NCI-H2107 treated with DMSO at 0.1 percent for 48 hours (cell line): ENCODE data around the gene PTGES2.
"Not testable (repeated sequence)": the region's sequence is repeated elsewhere in the genome, so short reads cannot be mapped to it uniquely, and the experiment has no call there.

Source experiments
- DNase-seq: peaks from one replicate; lab custom pipeline; 2025; ENCODE audit not compliant: unreplicated experiment; lab: John Stamatoyannopoulos, UW

PTGES2 gene

DNA sequence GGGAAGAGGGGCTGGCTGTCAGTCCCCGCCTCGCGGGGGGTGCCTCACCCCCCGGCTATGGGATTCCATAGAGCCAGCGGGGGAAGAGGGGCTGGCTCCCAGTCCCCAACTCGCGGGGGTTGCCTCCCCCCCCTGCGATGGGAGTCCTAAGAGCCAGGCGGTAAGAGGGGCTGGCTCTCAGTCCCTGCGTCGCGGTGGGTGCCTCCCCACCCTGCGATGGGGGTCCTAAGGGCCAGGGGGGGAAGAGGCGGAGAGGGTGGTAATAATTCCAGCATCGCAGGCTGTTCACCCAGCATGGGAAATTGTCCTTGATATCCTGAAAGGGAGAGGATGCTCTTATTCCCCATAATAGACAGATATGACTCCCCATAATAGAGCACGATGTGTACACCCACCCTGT, 12.1 kb upstream of the PTGES2 start:
- no peak for DNase-seq

GRCh38 chr9:128138001-128138400, 10.5 kb upstream of the PTGES2 start:
- DNase-seq: no peak

GRCh38 chr9:128136816-128137793, 9.6 kb upstream of the PTGES2 start:
- no peak for DNase-seq

DNA sequence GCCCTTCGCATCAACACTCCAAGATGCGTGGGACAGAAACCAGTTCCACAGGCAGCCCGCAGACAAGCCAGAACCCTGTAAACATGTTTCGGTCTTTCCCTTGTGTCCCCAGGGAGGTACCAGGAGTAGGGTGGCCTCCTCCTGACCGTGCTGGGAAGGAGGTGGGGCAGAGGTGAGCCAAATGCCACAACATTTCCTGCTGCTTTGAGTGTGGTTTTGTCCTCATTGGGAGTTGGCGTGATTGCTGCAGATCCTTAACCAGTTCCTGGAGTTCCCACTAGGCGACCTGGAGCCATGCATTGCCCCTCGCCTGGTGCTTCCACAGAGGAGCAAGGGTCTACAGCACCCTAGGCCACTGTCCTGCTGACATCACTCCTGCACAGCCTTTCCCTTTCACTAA, 8.0 kb upstream of the PTGES2 start:
- not testable (repeated sequence) for DNase-seq

- DNase-seq: not testable (repeated sequence)
Measured at GRCh38 chr9:128132139-128132538, 4.6 kb upstream of the PTGES2 start.

GRCh38 chr9:128131346-128131745, 3.8 kb upstream of the PTGES2 start:
- not testable (repeated sequence) for DNase-seq

DNA sequence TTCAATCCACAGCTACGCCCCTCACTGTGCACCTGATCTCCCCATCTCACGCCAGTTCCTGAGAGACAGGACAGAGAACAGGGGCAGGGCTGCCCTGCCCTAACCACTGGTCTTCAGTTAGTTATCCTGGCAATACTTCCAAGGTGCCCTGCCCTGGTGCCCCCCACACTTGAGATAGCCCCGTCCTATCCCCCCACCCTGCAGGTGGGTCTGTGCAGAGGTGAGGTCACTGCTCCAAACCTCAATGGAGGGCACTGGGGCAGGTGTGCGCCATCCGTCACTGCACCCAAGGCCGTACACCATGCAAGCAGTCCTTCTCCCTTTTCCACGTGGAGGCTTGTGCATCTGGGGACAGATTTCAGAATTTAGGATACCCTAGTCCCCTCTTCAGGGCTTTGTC, 3.1 kb upstream of the PTGES2 start:
- not testable (repeated sequence) for DNase-seq

GRCh38 chr9:128129976-128130590, 2.6 kb upstream of the PTGES2 start:
- DNase-seq: not testable (repeated sequence)

- no peak for DNase-seq
Measured at GRCh38 chr9:128128836-128129590, 1.5 kb upstream of the PTGES2 start.

GRCh38 chr9:128127990-128128835, 684 bp upstream of the PTGES2 start:
- peak; percentile 59 for DNase-seq

- no peak for DNase-seq
Measured at GRCh38 chr9:128125580-128126354, 1.8 kb downstream of the PTGES2 start.

DNA sequence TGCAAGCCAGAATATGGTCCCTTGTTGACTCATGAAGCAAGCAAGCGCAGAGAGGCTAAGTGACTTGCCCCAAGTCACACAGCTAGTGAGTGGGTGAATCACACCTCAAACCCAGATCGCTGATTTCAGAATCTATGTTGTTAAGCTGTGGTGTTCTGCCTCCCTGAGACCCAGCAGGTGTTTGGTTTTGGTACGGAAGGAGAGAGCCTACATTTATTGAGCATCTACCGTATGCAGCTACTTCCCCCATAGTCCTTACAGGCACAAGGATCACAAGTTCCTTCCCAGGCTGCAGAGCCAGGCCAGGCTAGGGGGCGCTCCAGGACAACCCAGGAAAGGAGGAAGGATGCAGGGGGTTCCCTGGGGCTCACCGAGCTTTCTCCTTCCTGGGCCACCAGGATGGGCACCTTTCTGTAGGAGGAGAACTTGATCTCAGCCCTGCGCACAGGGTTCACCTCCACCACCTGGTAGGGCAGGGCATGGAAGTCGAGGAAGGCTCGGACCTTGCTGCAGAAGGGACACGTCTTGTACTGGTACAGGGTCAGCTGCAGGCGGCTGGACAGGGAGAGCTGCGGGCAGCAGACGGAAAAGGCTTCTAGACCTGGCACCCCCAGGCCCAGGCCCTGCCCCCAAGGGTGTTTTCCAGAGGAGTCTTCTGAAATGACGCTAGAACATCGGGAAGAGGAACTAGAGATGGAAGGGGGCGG, 2.5 kb downstream of the PTGES2 start:
- DNase-seq: peak; percentile 9

DNA sequence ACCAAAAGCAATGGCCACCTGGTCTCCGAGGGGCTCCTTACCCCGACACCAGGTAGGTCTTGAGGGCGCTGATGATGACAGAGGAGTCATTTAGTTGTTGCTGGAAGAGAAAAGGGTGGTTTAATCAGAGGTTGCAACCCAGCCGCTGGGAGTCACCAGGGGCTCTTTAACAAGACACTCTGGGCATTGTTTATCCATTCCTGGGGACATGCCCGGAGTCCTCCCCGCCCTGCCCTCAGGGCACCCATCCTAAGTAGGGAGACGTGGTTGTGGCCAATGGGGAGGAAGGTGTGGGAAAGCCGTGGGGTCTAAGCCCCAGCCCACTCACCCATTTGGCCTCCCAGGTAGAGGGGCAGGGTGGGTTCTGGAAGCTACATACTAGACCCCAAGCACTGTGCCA, 3.1 kb downstream of the PTGES2 start:
- no peak for DNase-seq

- no peak for DNase-seq
Measured at GRCh38 chr9:128123451-128124080, 4.0 kb downstream of the PTGES2 start.

DNA sequence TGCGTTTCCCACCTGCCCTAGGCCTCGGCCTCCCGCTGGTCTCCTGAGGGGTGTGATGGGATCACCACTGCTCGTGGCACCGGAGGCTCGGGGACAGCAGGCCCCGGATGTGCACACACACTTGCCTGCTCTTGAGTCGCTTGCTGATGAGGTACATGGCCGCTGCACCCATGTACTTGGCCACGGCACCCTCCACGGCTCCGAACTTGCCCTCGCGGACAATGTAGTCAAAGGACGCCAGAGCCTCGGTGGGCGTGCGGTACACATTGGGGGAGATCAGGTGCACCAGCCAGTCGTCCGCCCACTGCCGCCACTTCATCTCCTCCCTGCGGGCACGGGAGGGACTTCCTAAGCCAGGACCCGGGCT, 4.7 kb downstream of the PTGES2 start:
- DNase-seq: no peak

- no peak for DNase-seq
Measured at GRCh38 chr9:128121924-128122808, 5.4 kb downstream of the PTGES2 start.

DNA sequence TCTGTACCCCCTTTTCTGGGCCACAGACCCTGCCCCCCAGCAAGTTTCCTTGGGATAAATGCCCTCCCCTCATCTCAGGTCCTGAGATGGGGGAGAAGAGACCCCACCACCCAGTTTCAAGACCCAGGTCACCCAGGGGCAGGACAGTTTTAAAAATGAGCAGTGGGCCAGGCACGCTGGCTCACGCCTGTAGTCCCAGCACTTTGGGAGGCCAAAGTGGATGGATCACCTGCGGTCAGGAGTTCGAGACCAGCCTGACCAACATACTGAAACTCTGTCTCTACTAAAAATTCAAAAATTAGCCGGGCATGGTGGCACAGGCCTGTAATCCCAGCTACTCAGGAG, 6.1 kb downstream of the PTGES2 start:
- DNase-seq: no peak
